Bronchial epithelial cell (primary cell): Measurements from ENCODE around the gene DCP1B. TPM values are rescaled to one million over a fixed set of nuclear protein-coding genes. Genes with fewer than 3 reads are reported as not detected.

Experiments
- DNase-seq: peaks from one replicate; pipeline ENCODE4 v3.0.0-alpha.2; 2010; ENCODE audit warnings: low read depth
- FAIRE-seq: peaks from 2 replicates; lab custom pipeline; 2011; peaks lifted over from hg19 to GRCh38; lab: Jason Lieb, UNC
- H3K27me3 ChIP-seq: 2 replicates; pipeline ENCODE4 v1.5.1; 2011; ENCODE audit warnings: low read length; ENCODE audit not compliant: control insufficient read depth, insufficient read depth
- H3K36me3 ChIP-seq: 2 replicates; pipeline ENCODE4 v1.5.1; 2011; ENCODE audit warnings: low read length; ENCODE audit not compliant: control insufficient read depth, insufficient read depth
- H3K4me3 ChIP-seq: 2 replicates; pipeline ENCODE4 v1.5.1; 2011; ENCODE audit warnings: mild to moderate bottlenecking, low read depth, low read length, control low read depth
- CTCF ChIP-seq: IDR thresholded peaks from 2 replicates; pipeline ENCODE4 v1.5.1; 2011; ENCODE audit warnings: mild to moderate bottlenecking, moderate library complexity, low read length, control low read depth, inconsistent platforms; ENCODE audit not compliant: insufficient read depth, severe bottlenecking
- total RNA-seq: library from RNA; depleted of rRNA; stranded (reverse); fragments of >200 nt; gene quantifications from 2 replicates; pipeline ENCODE4 v1.2.1, GENCODE V29; 2014

DCP1B gene
- total RNA-seq, 1 donor from 2014 or later = 1.3 TPM

- FAIRE-seq = no peak
These were observed 5.4 kb upstream of the DCP1B start for GRCh38 chr12:2009623-2010022.

GRCh38 chr12:2008677-2009076 is 4.4 kb upstream of the DCP1B start:
- no peak for TF ChIP-seq CTCF
- Histone ChIP-seq H3K4me3 (no peak overlapping the region), H3K27me3 (no peaks in the 10 kb centered on the region), H3K36me3 (no peaks in the 10 kb centered on the region)
- FAIRE-seq (no peak), DNase-seq (no peak)

More at GRCh38 chr12:2009623-2010022, 5.4 kb upstream of the DCP1B start:
- no peak for DNase-seq
- Histone ChIP-seq H3K4me3 (no peak overlapping the region), H3K36me3 (no peaks in the 10 kb centered on the region), H3K27me3 (no peaks in the 10 kb centered on the region)
- no peak for TF ChIP-seq CTCF

GRCh38 chr12:2003676-2004112 is 563 bp downstream of the DCP1B start:
- TF ChIP-seq CTCF = no peak

GRCh38 chr12:1995205-1995896 is 8.9 kb downstream of the DCP1B start:
- FAIRE-seq (no peak), DNase-seq (no peak)
- Histone ChIP-seq H3K36me3 (peaks cover 1% of the 10 kb centered on the region), H3K27me3 (no peaks in the 10 kb centered on the region), H3K4me3 (no peak overlapping the region)
- TF ChIP-seq CTCF = no peak

More at GRCh38 chr12:2003676-2004112, 563 bp downstream of the DCP1B start:
- no peak for FAIRE-seq
- Histone ChIP-seq H3K36me3 (no peaks in the 10 kb centered on the region), H3K4me3 (peak overlapping the region; percentile 96), H3K27me3 (no peaks in the 10 kb centered on the region)
- DNase-seq = peak; percentile 44

GRCh38 chr12:1994429-1995143 is 9.7 kb downstream of the DCP1B start:
- no peak for TF ChIP-seq CTCF
- H3K27me3 ChIP-seq = no peaks in the 10 kb centered on the region
- DNase-seq = no peak
- no peak for FAIRE-seq
- no peak overlapping the region for H3K4me3 ChIP-seq
- peaks cover 1% of the 10 kb centered on the region for H3K36me3 ChIP-seq
